Calu3 (cell line): ENCODE measurements around the gene TMEM44. TPM values are rescaled to one million over a fixed set of nuclear protein-coding genes. Genes with fewer than 3 reads are reported as not detected.

Source experiments
- BruUV-seq: library from RNA; stranded (reverse); fragments of 400-500 nt; replicated peaks from 2 replicates; lab custom pipeline; 2021; lab: Mats Ljungman, UMichigan
- CTCF ChIA-PET: fragments of 300-600 bp; sonication (Branson Sonifier 250); formaldehyde crosslinking; loops from one replicate; lab custom pipeline; 2022; ENCODE audit warnings: antibody characterized with exemption; lab: Charles Lee
- DNase-seq: peaks from one replicate; pipeline ENCODE4 v3.0.0; 2022
- H3K27ac Mint-ChIP-seq: one replicate; pipeline ENCODE4 v1.8.0; 2022; ENCODE audit warnings: mixed read lengths; ENCODE audit not compliant: unreplicated experiment
- H3K27me3 Mint-ChIP-seq: one replicate; pipeline ENCODE4 v1.8.0; 2022; ENCODE audit warnings: mixed read lengths; ENCODE audit not compliant: unreplicated experiment
- H3K36me3 Mint-ChIP-seq: one replicate; pipeline ENCODE4 v1.8.0; 2022; ENCODE audit warnings: mild to moderate bottlenecking, moderate library complexity, mixed read lengths; ENCODE audit not compliant: insufficient read depth, unreplicated experiment
- H3K4me1 Mint-ChIP-seq: one replicate; pipeline ENCODE4 v1.8.0; 2022; ENCODE audit warnings: mild to moderate bottlenecking, low read depth, mixed read lengths; ENCODE audit not compliant: unreplicated experiment
- H3K4me3 Mint-ChIP-seq: one replicate; pipeline ENCODE4 v1.8.0; 2022; ENCODE audit warnings: mild to moderate bottlenecking, low read depth, moderate library complexity, mixed read lengths; ENCODE audit not compliant: unreplicated experiment
- H3K9me3 Mint-ChIP-seq: one replicate; pipeline ENCODE4 v1.8.0; 2022; ENCODE audit warnings: low read depth, mixed read lengths; ENCODE audit not compliant: unreplicated experiment
- intact Hi-C: fragments of 100-400 bp; cut with micrococcal nuclease; formaldehyde crosslinking; loops from one replicate; pipeline ENCODE4 v1.10.0; 2022; ENCODE audit not compliant: unreplicated experiment
- total RNA-seq: library from RNA; stranded (reverse); gene quantifications from 2 replicates; pipeline ENCODE4 v1.2.3, GENCODE V29; 2022
- TF ChIP-seq, protein P1 (sequence below): fragments of 200-600 bp; IDR thresholded peaks from one replicate; pipeline ENCODE4 v1.8.0; 2022; ENCODE audit warnings: antibody characterized with exemption; ENCODE audit not compliant: unreplicated experiment

TMEM44 gene
- total RNA-seq, 1 experiment from 2014 or later: 52.6 TPM

DNA sequence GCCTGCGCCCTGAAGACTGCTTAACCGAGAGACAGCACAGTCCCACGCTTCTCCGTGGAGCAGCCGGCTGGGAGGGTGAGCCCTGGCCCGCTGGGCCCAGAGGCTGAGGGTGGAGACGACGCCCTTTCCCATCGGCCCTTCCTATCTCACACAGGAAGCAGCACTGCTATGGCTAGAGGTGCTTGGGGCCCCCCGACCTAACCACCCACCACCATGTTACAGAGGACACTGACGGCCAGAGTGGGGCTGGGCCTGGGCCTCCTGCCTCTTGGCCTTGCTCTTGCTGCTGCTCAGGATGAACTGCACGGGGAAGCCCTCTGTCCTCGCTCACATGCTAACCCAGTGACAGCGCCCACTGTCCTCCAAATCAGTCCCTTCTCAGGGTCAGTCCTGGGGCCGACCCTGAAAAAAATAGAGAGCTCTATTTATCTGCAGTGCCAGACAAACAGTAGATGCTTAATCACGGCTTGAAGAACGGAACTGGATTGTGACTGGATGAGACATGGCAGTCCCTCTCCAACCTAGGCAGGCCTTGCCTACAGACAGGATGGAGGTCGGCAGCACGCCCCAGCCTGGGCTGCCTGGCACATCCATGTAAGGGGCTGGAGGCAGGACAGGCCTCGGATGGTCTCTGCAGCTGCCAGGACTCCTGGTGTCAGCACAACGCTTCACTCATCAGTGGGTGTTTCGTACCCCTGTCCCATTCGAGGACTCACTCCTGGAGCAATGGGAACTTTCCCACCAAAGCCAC lies 14.2 kb downstream of the TMEM44 start:
- TF ChIP-seq, protein P1, sequence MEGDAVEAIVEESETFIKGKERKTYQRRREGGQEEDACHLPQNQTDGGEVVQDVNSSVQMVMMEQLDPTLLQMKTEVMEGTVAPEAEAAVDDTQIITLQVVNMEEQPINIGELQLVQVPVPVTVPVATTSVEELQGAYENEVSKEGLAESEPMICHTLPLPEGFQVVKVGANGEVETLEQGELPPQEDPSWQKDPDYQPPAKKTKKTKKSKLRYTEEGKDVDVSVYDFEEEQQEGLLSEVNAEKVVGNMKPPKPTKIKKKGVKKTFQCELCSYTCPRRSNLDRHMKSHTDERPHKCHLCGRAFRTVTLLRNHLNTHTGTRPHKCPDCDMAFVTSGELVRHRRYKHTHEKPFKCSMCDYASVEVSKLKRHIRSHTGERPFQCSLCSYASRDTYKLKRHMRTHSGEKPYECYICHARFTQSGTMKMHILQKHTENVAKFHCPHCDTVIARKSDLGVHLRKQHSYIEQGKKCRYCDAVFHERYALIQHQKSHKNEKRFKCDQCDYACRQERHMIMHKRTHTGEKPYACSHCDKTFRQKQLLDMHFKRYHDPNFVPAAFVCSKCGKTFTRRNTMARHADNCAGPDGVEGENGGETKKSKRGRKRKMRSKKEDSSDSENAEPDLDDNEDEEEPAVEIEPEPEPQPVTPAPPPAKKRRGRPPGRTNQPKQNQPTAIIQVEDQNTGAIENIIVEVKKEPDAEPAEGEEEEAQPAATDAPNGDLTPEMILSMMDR: no peak
- H3K27ac Mint-ChIP-seq: no peak overlapping the region
- H3K9me3 Mint-ChIP-seq: no peaks in the 10 kb centered on the region
- DNase-seq: no peak
- no peak overlapping the region for H3K4me3 Mint-ChIP-seq
- intact Hi-C loops: no loop called here
- CTCF ChIA-PET: no interaction called here
- H3K4me1 Mint-ChIP-seq: no peaks in the 10 kb centered on the region
- no peaks in the 10 kb centered on the region for H3K27me3 Mint-ChIP-seq
- no TSS peak for BruUV-seq
- H3K36me3 Mint-ChIP-seq: peaks cover 11% of the 10 kb centered on the region

- intact Hi-C loops: no loop called here
- CTCF ChIA-PET: no interaction called here
- BruUV-seq: no TSS peak
- no peak for DNase-seq
- no peaks in the 10 kb centered on the region for H3K27me3 Mint-ChIP-seq
- H3K9me3 Mint-ChIP-seq: no peaks in the 10 kb centered on the region
- peaks cover 5% of the 10 kb centered on the region for H3K36me3 Mint-ChIP-seq
- TF ChIP-seq, protein P1: no peak
- H3K27ac Mint-ChIP-seq: no peak overlapping the region
- no peaks in the 10 kb centered on the region for H3K4me1 Mint-ChIP-seq
- no peak overlapping the region for H3K4me3 Mint-ChIP-seq
Measured at GRCh38 chr3:194617827-194618226, 15.4 kb downstream of the TMEM44 start.

GRCh38 chr3:194617143-194617671 lies 16.0 kb downstream of the TMEM44 start:
- Mint-ChIP-seq H3K27ac (no peak overlapping the region), H3K36me3 (peaks cover 5% of the 10 kb centered on the region), H3K27me3 (no peaks in the 10 kb centered on the region), H3K4me1 (no peaks in the 10 kb centered on the region), H3K9me3 (no peaks in the 10 kb centered on the region), H3K4me3 (no peak overlapping the region)
- CTCF ChIA-PET: interaction anchor here (0.6 kb wide), 1 partner anchor 780 kb away, joined by 3 read pairs; no protein-coding TSS in a partner anchor
- no TSS peak for BruUV-seq
- intact Hi-C loops: no loop called here
- no peak for DNase-seq
- TF ChIP-seq, protein P1: no peak

DNA sequence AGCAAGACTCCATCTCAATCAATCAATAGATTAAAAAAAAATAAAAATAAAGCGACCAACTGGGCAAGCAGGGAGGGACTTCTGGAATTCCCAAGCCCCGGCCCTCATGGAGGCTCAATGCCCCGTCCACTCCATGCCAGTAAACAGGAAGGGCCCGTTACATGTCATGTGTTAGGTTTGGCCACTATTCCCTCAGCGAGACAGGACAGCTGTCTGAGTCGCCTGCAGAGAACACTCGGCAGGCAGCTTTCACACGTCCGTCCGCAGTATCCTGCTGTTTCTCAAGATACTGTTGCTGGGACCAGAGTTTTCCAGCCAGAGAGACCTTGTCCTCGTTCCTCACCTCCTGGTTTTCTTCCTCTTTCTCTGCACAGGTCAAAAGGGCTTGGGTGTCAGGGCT lies 18.0 kb downstream of the TMEM44 start:
- H3K36me3 Mint-ChIP-seq: peaks cover 5% of the 10 kb centered on the region
- H3K4me3 Mint-ChIP-seq: no peak overlapping the region
- no peak for DNase-seq
- no TSS peak for BruUV-seq
- no peak overlapping the region for H3K27ac Mint-ChIP-seq
- CTCF ChIA-PET: interaction anchor here (1.4 kb wide), 1 partner anchor 21 kb away, joined by 4 read pairs; no protein-coding TSS in a partner anchor
- no peaks in the 10 kb centered on the region for H3K27me3 Mint-ChIP-seq
- TF ChIP-seq, protein P1: no peak
- no peaks in the 10 kb centered on the region for H3K4me1 Mint-ChIP-seq
- H3K9me3 Mint-ChIP-seq: no peaks in the 10 kb centered on the region
- intact Hi-C loops: no loop called here
